Ishikawa (cell line): ENCODE data around the gene NOS1AP.

ENCODE experiments used
- CEBPB ChIP-seq: IDR thresholded peaks from 2 replicates; pipeline ENCODE4 v1.6.1; 2012
- CREB1 ChIP-seq: IDR thresholded peaks from 2 replicates; pipeline ENCODE4 v1.6.1; 2012; ENCODE audit warnings: low read depth
- EGR1 ChIP-seq: IDR thresholded peaks from 2 replicates; pipeline ENCODE4 v1.6.1; 2012
- EP300 ChIP-seq: IDR thresholded peaks from 2 replicates; pipeline ENCODE4 v1.6.1; 2012; ENCODE audit warnings: borderline replicate concordance
- RAD21 ChIP-seq: IDR thresholded peaks from 2 replicates; pipeline ENCODE4 v1.6.1; 2012; ENCODE audit warnings: low read depth
- TCF12 ChIP-seq: IDR thresholded peaks from 2 replicates; pipeline ENCODE4 v1.6.1; 2012; ENCODE audit warnings: low read depth
- TEAD4 ChIP-seq: IDR thresholded peaks from 2 replicates; pipeline ENCODE4 v1.6.1; 2012
- YY1 ChIP-seq: IDR thresholded peaks from 2 replicates; pipeline ENCODE4 v1.6.1; 2012; ENCODE audit warnings: low read depth
- TF ChIP-seq, protein P1 (sequence below): IDR thresholded peaks from 2 replicates; pipeline ENCODE4 v1.6.1; 2012; ENCODE audit warnings: low read depth, mild to moderate bottlenecking
- TF ChIP-seq, protein P2 (sequence below): IDR thresholded peaks from 2 replicates; pipeline ENCODE4 v1.6.1; 2012
- TF ChIP-seq, protein P3 (sequence below): IDR thresholded peaks from 2 replicates; pipeline ENCODE4 v1.6.1; 2012

DNA sequence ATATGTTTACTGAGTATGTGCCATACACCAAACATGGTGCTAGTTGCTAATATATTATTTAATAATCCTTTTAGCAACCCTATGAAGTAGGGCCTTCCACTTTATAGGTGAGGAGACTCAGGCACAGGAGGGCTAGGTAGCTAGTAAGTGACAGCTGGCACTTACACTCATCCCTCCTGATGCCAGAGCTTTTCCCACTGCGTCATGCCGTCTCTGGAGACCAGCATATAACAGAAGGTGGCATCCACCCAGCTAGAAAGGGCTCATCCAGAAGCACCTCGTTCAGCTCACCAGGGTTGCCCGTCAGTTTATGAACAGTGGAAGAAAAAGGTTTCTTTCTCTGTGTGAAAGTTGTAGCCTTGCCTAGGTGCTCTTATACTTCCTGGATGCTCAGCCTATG lies 108.9 kb downstream of the NOS1AP start:
- TF ChIP-seq RAD21 = no peak
- TF ChIP-seq, protein P1, sequence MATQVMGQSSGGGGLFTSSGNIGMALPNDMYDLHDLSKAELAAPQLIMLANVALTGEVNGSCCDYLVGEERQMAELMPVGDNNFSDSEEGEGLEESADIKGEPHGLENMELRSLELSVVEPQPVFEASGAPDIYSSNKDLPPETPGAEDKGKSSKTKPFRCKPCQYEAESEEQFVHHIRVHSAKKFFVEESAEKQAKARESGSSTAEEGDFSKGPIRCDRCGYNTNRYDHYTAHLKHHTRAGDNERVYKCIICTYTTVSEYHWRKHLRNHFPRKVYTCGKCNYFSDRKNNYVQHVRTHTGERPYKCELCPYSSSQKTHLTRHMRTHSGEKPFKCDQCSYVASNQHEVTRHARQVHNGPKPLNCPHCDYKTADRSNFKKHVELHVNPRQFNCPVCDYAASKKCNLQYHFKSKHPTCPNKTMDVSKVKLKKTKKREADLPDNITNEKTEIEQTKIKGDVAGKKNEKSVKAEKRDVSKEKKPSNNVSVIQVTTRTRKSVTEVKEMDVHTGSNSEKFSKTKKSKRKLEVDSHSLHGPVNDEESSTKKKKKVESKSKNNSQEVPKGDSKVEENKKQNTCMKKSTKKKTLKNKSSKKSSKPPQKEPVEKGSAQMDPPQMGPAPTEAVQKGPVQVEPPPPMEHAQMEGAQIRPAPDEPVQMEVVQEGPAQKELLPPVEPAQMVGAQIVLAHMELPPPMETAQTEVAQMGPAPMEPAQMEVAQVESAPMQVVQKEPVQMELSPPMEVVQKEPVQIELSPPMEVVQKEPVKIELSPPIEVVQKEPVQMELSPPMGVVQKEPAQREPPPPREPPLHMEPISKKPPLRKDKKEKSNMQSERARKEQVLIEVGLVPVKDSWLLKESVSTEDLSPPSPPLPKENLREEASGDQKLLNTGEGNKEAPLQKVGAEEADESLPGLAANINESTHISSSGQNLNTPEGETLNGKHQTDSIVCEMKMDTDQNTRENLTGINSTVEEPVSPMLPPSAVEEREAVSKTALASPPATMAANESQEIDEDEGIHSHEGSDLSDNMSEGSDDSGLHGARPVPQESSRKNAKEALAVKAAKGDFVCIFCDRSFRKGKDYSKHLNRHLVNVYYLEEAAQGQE = no peak
- TF ChIP-seq CREB1 = no peak
- TF ChIP-seq, protein P2, sequence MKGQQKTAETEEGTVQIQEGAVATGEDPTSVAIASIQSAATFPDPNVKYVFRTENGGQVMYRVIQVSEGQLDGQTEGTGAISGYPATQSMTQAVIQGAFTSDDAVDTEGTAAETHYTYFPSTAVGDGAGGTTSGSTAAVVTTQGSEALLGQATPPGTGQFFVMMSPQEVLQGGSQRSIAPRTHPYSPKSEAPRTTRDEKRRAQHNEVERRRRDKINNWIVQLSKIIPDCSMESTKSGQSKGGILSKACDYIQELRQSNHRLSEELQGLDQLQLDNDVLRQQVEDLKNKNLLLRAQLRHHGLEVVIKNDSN = no peak
- no peak for TF ChIP-seq TEAD4
- TF ChIP-seq CEBPB = no peak
- TF ChIP-seq EP300 = no peak
- TF ChIP-seq, protein P3, sequence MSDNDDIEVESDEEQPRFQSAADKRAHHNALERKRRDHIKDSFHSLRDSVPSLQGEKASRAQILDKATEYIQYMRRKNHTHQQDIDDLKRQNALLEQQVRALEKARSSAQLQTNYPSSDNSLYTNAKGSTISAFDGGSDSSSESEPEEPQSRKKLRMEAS = no peak
- no peak for TF ChIP-seq YY1
- no peak for TF ChIP-seq TCF12
- no peak for TF ChIP-seq EGR1
